ENCODE data around the gene SLC7A11.

The SLC7A11 gene

DNA sequence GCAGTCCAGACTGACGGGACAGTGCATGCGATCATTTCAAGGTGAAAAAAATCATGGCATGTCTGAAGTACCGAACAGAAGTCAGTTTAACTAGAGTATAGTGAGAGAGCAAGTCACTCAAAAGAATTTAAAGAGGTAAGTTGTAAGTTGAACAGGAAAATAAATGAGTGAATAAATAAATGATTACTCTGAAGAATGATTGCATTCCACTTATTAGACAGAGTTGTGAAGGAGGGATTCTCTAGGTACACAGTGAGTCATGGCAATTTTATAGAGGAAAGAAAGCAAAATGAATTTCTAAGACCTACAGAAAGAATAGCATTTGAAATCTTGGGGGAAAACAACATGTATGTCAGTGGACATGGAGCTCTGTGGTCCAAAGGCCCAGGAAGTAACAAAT, 37.1 kb upstream of the SLC7A11 start:
- Histone ChIP-seq H3K79me2 (ENCODE audit: insufficient read depth, low read length) (no peaks in the 10 kb centered on the region), H3K4me3 (ENCODE audit: low read depth, low read length, poor library complexity, severe bottlenecking) (no peak overlapping the region), H3K27ac (ENCODE audit: low read depth, low read length, poor library complexity, severe bottlenecking) (no peak overlapping the region), H3K36me3 (ENCODE audit: insufficient read depth, low read length) (no peaks in the 10 kb centered on the region), H3K4me1 (ENCODE audit: insufficient read depth, low read length, severe bottlenecking) (no peaks in the 10 kb centered on the region), H3K9me2 (ENCODE audit: low read depth, low read length) (no peaks in the 10 kb centered on the region), H3K4me2 (ENCODE audit: low read length) (no peak overlapping the region), H3K9ac (ENCODE audit: low read length) (no peak overlapping the region), H3F3A (ENCODE audit: insufficient read depth, low read length) (no peaks in the 10 kb centered on the region), H2AFZ (ENCODE audit: low read length) (no peak overlapping the region), H3K9me3 (ENCODE audit: low read length) (no peaks in the 10 kb centered on the region), H4K20me1 (ENCODE audit: insufficient read depth, low read length) (no peaks in the 10 kb centered on the region), H3K27me3 (ENCODE audit: insufficient read depth, low read length) (no peaks in the 10 kb centered on the region)
- TF ChIP-seq EZH2 (IDR thresholded peaks at IDR 0.05; ENCODE audit: borderline replicate concordance, low read length) (no peak), CTCF (IDR thresholded peaks at IDR 0.05; ENCODE audit: low read length) (no peak)

- no peak overlapping the region for H3K4me3 ChIP-seq (ENCODE audit: low read depth, low read length, poor library complexity, severe bottlenecking)
- H2AFZ ChIP-seq (ENCODE audit: low read length) = no peak overlapping the region
- no peak for TF ChIP-seq CTCF (IDR thresholded peaks at IDR 0.05; ENCODE audit: low read length)
These were observed 35.0 kb upstream of the SLC7A11 start for GRCh38 chr4:138277133-138277532.

GRCh38 chr4:138275963-138276621, 33.9 kb upstream of the SLC7A11 start:
- H3K36me3 ChIP-seq (ENCODE audit: insufficient read depth, low read length) = no peaks in the 10 kb centered on the region
- H3K9me2 ChIP-seq (ENCODE audit: low read depth, low read length) = no peaks in the 10 kb centered on the region
- no peaks in the 10 kb centered on the region for H3K9me3 ChIP-seq (ENCODE audit: low read length)
- H3K4me1 ChIP-seq (ENCODE audit: insufficient read depth, low read length, severe bottlenecking) = peaks cover 4% of the 10 kb centered on the region
- TF ChIP-seq CTCF (IDR thresholded peaks at IDR 0.05; ENCODE audit: low read length) (no peak), EZH2 (IDR thresholded peaks at IDR 0.05; ENCODE audit: borderline replicate concordance, low read length) (no peak)
- H3K79me2 ChIP-seq (ENCODE audit: insufficient read depth, low read length) = no peaks in the 10 kb centered on the region
- H4K20me1 ChIP-seq (ENCODE audit: insufficient read depth, low read length) = no peaks in the 10 kb centered on the region
- H3K9ac ChIP-seq (ENCODE audit: low read length) = no peak overlapping the region
- H3K4me3 ChIP-seq (ENCODE audit: low read depth, low read length, poor library complexity, severe bottlenecking) = no peak overlapping the region
- no peak overlapping the region for H2AFZ ChIP-seq (ENCODE audit: low read length)
- no peaks in the 10 kb centered on the region for H3K27me3 ChIP-seq (ENCODE audit: insufficient read depth, low read length)
- H3F3A ChIP-seq (ENCODE audit: insufficient read depth, low read length) = no peaks in the 10 kb centered on the region
- H3K27ac ChIP-seq (ENCODE audit: low read depth, low read length, poor library complexity, severe bottlenecking) = no peak overlapping the region
- H3K4me2 ChIP-seq (ENCODE audit: low read length) = no peak overlapping the region

More at GRCh38 chr4:138277133-138277532, 35.0 kb upstream of the SLC7A11 start:
- Histone ChIP-seq H3K9me3 (ENCODE audit: low read length) (no peaks in the 10 kb centered on the region), H3K79me2 (ENCODE audit: insufficient read depth, low read length) (no peaks in the 10 kb centered on the region), H3K4me1 (ENCODE audit: insufficient read depth, low read length, severe bottlenecking) (peaks cover 4% of the 10 kb centered on the region), H3F3A (ENCODE audit: insufficient read depth, low read length) (no peaks in the 10 kb centered on the region), H3K36me3 (ENCODE audit: insufficient read depth, low read length) (no peaks in the 10 kb centered on the region), H3K27ac (ENCODE audit: low read depth, low read length, poor library complexity, severe bottlenecking) (no peak overlapping the region), H3K4me2 (ENCODE audit: low read length) (no peak overlapping the region), H3K9ac (ENCODE audit: low read length) (no peak overlapping the region), H3K27me3 (ENCODE audit: insufficient read depth, low read length) (no peaks in the 10 kb centered on the region), H3K9me2 (ENCODE audit: low read depth, low read length) (no peaks in the 10 kb centered on the region), H4K20me1 (ENCODE audit: insufficient read depth, low read length) (no peaks in the 10 kb centered on the region)
